B cell (primary cell): ENCODE results near the gene MYO1E.

Experiments used
- CTCF ChIP-seq: fragments of 200-600 bp; IDR thresholded peaks from one replicate; pipeline ENCODE4 v1.8.0; 2022; ENCODE audit warnings: antibody characterized with exemption, mild to moderate bottlenecking
- EZH2 ChIP-seq: IDR thresholded peaks from 2 replicates; pipeline ENCODE4 v1.6.1; 2012; ENCODE audit warnings: borderline replicate concordance, low read depth, mild to moderate bottlenecking, moderate library complexity, low read length; ENCODE audit not compliant: insufficient read depth, poor library complexity, severe bottlenecking

DNA sequence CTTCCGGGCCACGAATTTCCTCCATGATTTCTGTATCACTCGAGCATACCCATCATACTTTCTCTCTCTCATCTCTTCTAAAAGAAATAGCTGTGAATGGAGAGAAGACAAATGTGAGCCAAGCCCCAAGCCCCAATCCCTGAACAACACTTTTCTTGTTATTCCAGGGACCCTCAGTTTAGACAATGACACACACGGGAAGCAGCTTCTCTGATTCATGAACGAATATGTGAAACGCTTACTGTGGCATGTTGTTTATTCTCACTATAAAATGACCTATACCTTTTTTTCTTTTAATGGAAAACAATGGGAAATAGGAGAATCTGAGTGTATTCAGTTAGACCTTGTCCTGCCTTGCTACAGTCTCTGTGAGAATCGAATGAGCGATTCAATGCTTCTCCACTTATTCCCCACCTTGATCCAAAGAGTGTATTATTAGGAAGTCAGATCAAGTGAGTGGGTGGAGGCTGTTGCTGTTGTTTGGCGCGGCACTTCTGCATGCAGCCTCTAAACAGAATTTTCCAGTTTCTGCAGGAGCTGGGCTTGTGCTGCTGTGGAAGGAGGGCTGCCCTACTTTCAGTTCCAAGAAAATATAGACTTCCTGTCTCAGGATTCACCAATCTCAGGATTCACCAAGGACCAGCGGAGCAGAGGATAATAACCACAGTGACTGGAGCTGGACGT lies 198.4 kb downstream of the MYO1E start:
- TF ChIP-seq CTCF (no peak), EZH2 (no peak)
